ENCODE data around the gene TDRD9. TPM values are rescaled to one million over a fixed set of nuclear protein-coding genes. Genes with fewer than 3 reads are reported as not detected.
A peak's percentile ranks its signal among the peaks of the same experiment; 100 is the strongest.

The TDRD9 gene
- total RNA-seq, 3 donors from 2014 or later = 0.30 to 1.1 (median 0.90) TPM

GRCh38 chr14:104084251-104085002 lies 156.2 kb downstream of the TDRD9 start:
- Mint-ChIP-seq H3K9me3 (no peaks in the 10 kb centered on the region), H3K4me1 (ENCODE audit: low read depth) (peaks cover 2% of the 10 kb centered on the region), H3K36me3 (ENCODE audit: insufficient read depth) (no peaks in the 10 kb centered on the region), H3K4me3 (peak overlapping the region; percentile 21), H3K27me3 (ENCODE audit: low read depth) (peaks cover 22% of the 10 kb centered on the region)
- no peak for ATAC-seq
- no peak for DNase-seq

- peaks cover 2% of the 10 kb centered on the region for H3K4me1 Mint-ChIP-seq (ENCODE audit: low read depth)
- H3K9me3 Mint-ChIP-seq = no peaks in the 10 kb centered on the region
- H3K4me3 Mint-ChIP-seq = peak within 1 kb of the TSS; percentile 21
- H3K36me3 Mint-ChIP-seq (ENCODE audit: insufficient read depth) = no peaks in the 10 kb centered on the region
- ATAC-seq (peak; percentile 44 to 60), DNase-seq (no peak)
- H3K27me3 Mint-ChIP-seq (ENCODE audit: low read depth) = peaks cover 22% of the 10 kb centered on the region
Measured at GRCh38 chr14:104085032-104085888, 157.0 kb downstream of the TDRD9 start, which contains the start of gene ASPG. Gene ASPG (plus strand): TSS chr14:104085700. CDS start chr14:104085771, 71 bp downstream.

- DNase-seq (no peak), ATAC-seq (no peak)
- no peaks in the 10 kb centered on the region for H3K36me3 Mint-ChIP-seq (ENCODE audit: insufficient read depth)
- peaks cover 22% of the 10 kb centered on the region for H3K27me3 Mint-ChIP-seq (ENCODE audit: low read depth)
- peaks cover 2% of the 10 kb centered on the region for H3K4me1 Mint-ChIP-seq (ENCODE audit: low read depth)
- no peak overlapping the region for H3K4me3 Mint-ChIP-seq
- H3K9me3 Mint-ChIP-seq = no peaks in the 10 kb centered on the region
Measured at GRCh38 chr14:104085889-104086201, 157.6 kb downstream of the TDRD9 start.

GRCh38 chr14:104086210-104086660 lies 158.0 kb downstream of the TDRD9 start:
- Mint-ChIP-seq H3K9me3 (no peaks in the 10 kb centered on the region), H3K27me3 (ENCODE audit: low read depth) (peaks cover 22% of the 10 kb centered on the region)

GRCh38 chr14:104086661-104087461 lies 158.6 kb downstream of the TDRD9 start:
- DNase-seq (no peak), ATAC-seq (no peak)
- Mint-ChIP-seq H3K4me1 (ENCODE audit: low read depth) (peaks cover 2% of the 10 kb centered on the region), H3K4me3 (no peak overlapping the region), H3K36me3 (ENCODE audit: insufficient read depth) (no peaks in the 10 kb centered on the region), H3K27me3 (ENCODE audit: low read depth) (peaks cover 22% of the 10 kb centered on the region), H3K9me3 (no peaks in the 10 kb centered on the region)

More at GRCh38 chr14:104086210-104086660, 158.0 kb downstream of the TDRD9 start:
- Mint-ChIP-seq H3K4me3 (no peak overlapping the region), H3K4me1 (ENCODE audit: low read depth) (peaks cover 2% of the 10 kb centered on the region), H3K36me3 (ENCODE audit: insufficient read depth) (no peaks in the 10 kb centered on the region)
- DNase-seq (no peak), ATAC-seq (no peak)

- H3K4me1 Mint-ChIP-seq (ENCODE audit: low read depth) = peaks cover 2% of the 10 kb centered on the region
- ATAC-seq = no peak
- no peaks in the 10 kb centered on the region for H3K9me3 Mint-ChIP-seq
- DNase-seq = no peak
- no peaks in the 10 kb centered on the region for H3K36me3 Mint-ChIP-seq (ENCODE audit: insufficient read depth)
- no peak overlapping the region for H3K4me3 Mint-ChIP-seq
- peaks cover 22% of the 10 kb centered on the region for H3K27me3 Mint-ChIP-seq (ENCODE audit: low read depth)
Measured at GRCh38 chr14:104087505-104087904, 159.2 kb downstream of the TDRD9 start.

GRCh38 chr14:104087981-104088850 lies 160.0 kb downstream of the TDRD9 start:
- Mint-ChIP-seq H3K4me3 (no peak overlapping the region), H3K27me3 (ENCODE audit: low read depth) (peaks cover 17% of the 10 kb centered on the region), H3K4me1 (ENCODE audit: low read depth) (peaks cover 2% of the 10 kb centered on the region), H3K9me3 (no peaks in the 10 kb centered on the region), H3K36me3 (ENCODE audit: insufficient read depth) (no peaks in the 10 kb centered on the region)
- no peak for ATAC-seq
- no peak for DNase-seq

GRCh38 chr14:104090071-104090748 lies 162.0 kb downstream of the TDRD9 start:
- H3K36me3 Mint-ChIP-seq (ENCODE audit: insufficient read depth) = no peaks in the 10 kb centered on the region
- DNase-seq (no peak), ATAC-seq (no peak)
- H3K4me3 Mint-ChIP-seq = no peak overlapping the region
- no peaks in the 10 kb centered on the region for H3K9me3 Mint-ChIP-seq
- peaks cover 4% of the 10 kb centered on the region for H3K4me1 Mint-ChIP-seq (ENCODE audit: low read depth)
- peaks cover 2% of the 10 kb centered on the region for H3K27me3 Mint-ChIP-seq (ENCODE audit: low read depth)

GRCh38 chr14:104091061-104091926 lies 163.0 kb downstream of the TDRD9 start:
- no peaks in the 10 kb centered on the region for H3K9me3 Mint-ChIP-seq
- peaks cover 7% of the 10 kb centered on the region for H3K4me1 Mint-ChIP-seq (ENCODE audit: low read depth)
- ATAC-seq (no peak), DNase-seq (no peak)
- H3K4me3 Mint-ChIP-seq = no peak overlapping the region
- no peaks in the 10 kb centered on the region for H3K36me3 Mint-ChIP-seq (ENCODE audit: insufficient read depth)
- H3K27me3 Mint-ChIP-seq (ENCODE audit: low read depth) = peaks cover 2% of the 10 kb centered on the region

- H3K36me3 Mint-ChIP-seq (ENCODE audit: insufficient read depth) = no peaks in the 10 kb centered on the region
- H3K9me3 Mint-ChIP-seq = no peaks in the 10 kb centered on the region
- no peak for DNase-seq
- H3K27me3 Mint-ChIP-seq (ENCODE audit: low read depth) = no peaks in the 10 kb centered on the region
- H3K4me1 Mint-ChIP-seq (ENCODE audit: low read depth) = peaks cover 7% of the 10 kb centered on the region
- ATAC-seq = no peak
- H3K4me3 Mint-ChIP-seq = no peak overlapping the region
Measured at GRCh38 chr14:104091927-104092771, 163.9 kb downstream of the TDRD9 start.

GRCh38 chr14:104092931-104093365 lies 164.7 kb downstream of the TDRD9 start:
- H3K4me1 Mint-ChIP-seq (ENCODE audit: low read depth) = peaks cover 7% of the 10 kb centered on the region
- ATAC-seq = no peak
- no peaks in the 10 kb centered on the region for H3K9me3 Mint-ChIP-seq
- no peak overlapping the region for H3K4me3 Mint-ChIP-seq
- no peaks in the 10 kb centered on the region for H3K27me3 Mint-ChIP-seq (ENCODE audit: low read depth)
- DNase-seq = no peak
- no peaks in the 10 kb centered on the region for H3K36me3 Mint-ChIP-seq (ENCODE audit: insufficient read depth)
